ENCODE data around the gene LRRC36.

LRRC36 gene

DNA sequence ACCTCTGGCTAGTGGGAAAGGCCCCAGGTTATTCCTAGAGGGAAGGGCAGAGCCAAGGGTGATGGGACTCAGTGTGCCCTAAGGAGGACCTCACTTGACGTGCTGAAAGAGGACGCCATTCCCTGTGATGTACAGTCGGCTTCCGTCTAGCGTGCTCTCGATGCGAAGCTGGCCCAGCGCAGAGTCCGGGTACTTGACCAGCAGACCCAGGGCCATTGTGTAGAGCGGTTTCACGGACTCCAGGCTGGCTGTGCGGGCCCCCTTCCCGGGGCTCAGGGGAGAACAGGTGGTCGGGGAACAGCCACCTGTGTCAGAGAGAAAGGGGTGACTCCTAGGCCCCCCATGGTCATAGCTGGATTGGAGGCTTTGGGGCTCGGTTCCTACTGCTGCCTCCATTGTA is 27.3 kb upstream of the LRRC36 start:
- no peaks in the 10 kb centered on the region for H3K9me3 ChIP-seq (ENCODE audit: control insufficient read depth, insufficient read depth, low read depth, low read length)
- CTCF ChIA-PET: no interaction called here
- no peaks in the 10 kb centered on the region for H3K36me3 ChIP-seq (ENCODE audit: control insufficient read depth in 2 of 2, insufficient read depth in 1 of 2, low read length in 2 of 2)
- H3K4me3 ChIP-seq (ENCODE audit: low read depth, low read length): no peak overlapping the region
- POLR2A ChIA-PET: no interaction called here
- TF ChIP-seq ZNF792 (tag by site-specific recombination; IDR thresholded peaks at IDR 0.05): no peak
- TF ChIP-seq ZNF610 (tag by site-specific recombination; IDR thresholded peaks at IDR 0.05; ENCODE audit: borderline replicate concordance): no peak
- TF ChIP-seq ZNF155 (tag by site-specific recombination; IDR thresholded peaks at IDR 0.05): no peak
- no peaks in the 10 kb centered on the region for H3K4me1 ChIP-seq (ENCODE audit: control insufficient read depth, insufficient read depth, low read length)
- H3K27ac ChIP-seq (ENCODE audit: extremely low read depth, low read depth, low read length): no peak overlapping the region

- H3K4me1 ChIP-seq (ENCODE audit: control insufficient read depth, insufficient read depth, low read length): no peaks in the 10 kb centered on the region
- H3K36me3 ChIP-seq (ENCODE audit: control insufficient read depth in 2 of 2, insufficient read depth in 1 of 2, low read length in 2 of 2): no peaks in the 10 kb centered on the region
- no peaks in the 10 kb centered on the region for H3K9me3 ChIP-seq (ENCODE audit: control insufficient read depth, insufficient read depth, low read depth, low read length)
- CTCF ChIA-PET: no interaction called here
- no peak overlapping the region for H3K27ac ChIP-seq (ENCODE audit: extremely low read depth, low read depth, low read length)
- no peak overlapping the region for H3K4me3 ChIP-seq (ENCODE audit: low read depth, low read length)
- POLR2A ChIA-PET: no interaction called here
- TF ChIP-seq, protein P1, sequence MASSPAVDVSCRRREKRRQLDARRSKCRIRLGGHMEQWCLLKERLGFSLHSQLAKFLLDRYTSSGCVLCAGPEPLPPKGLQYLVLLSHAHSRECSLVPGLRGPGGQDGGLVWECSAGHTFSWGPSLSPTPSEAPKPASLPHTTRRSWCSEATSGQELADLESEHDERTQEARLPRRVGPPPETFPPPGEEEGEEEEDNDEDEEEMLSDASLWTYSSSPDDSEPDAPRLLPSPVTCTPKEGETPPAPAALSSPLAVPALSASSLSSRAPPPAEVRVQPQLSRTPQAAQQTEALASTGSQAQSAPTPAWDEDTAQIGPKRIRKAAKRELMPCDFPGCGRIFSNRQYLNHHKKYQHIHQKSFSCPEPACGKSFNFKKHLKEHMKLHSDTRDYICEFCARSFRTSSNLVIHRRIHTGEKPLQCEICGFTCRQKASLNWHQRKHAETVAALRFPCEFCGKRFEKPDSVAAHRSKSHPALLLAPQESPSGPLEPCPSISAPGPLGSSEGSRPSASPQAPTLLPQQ (tag by site-specific recombination; IDR thresholded peaks at IDR 0.05): no peak
- TF ChIP-seq ZFHX2 (tag by site-specific recombination; conservative IDR thresholded peaks at IDR 0.05): no peak
- TF ChIP-seq, protein P2, sequence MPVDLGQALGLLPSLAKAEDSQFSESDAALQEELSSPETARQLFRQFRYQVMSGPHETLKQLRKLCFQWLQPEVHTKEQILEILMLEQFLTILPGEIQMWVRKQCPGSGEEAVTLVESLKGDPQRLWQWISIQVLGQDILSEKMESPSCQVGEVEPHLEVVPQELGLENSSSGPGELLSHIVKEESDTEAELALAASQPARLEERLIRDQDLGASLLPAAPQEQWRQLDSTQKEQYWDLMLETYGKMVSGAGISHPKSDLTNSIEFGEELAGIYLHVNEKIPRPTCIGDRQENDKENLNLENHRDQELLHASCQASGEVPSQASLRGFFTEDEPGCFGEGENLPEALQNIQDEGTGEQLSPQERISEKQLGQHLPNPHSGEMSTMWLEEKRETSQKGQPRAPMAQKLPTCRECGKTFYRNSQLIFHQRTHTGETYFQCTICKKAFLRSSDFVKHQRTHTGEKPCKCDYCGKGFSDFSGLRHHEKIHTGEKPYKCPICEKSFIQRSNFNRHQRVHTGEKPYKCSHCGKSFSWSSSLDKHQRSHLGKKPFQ (tag by site-specific recombination; IDR thresholded peaks at IDR 0.05): no peak
- TF ChIP-seq, protein P3, sequence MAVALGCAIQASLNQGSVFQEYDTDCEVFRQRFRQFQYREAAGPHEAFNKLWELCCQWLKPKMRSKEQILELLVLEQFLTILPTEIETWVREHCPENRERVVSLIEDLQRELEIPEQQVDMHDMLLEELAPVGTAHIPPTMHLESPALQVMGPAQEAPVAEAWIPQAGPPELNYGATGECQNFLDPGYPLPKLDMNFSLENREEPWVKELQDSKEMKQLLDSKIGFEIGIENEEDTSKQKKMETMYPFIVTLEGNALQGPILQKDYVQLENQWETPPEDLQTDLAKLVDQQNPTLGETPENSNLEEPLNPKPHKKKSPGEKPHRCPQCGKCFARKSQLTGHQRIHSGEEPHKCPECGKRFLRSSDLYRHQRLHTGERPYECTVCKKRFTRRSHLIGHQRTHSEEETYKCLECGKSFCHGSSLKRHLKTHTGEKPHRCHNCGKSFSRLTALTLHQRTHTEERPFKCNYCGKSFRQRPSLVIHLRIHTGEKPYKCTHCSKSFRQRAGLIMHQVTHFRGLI (tag by site-specific recombination; IDR thresholded peaks at IDR 0.05): peak; percentile 87
- TF ChIP-seq ZBTB48 (tag by site-specific recombination; IDR thresholded peaks at IDR 0.05): no peak
- TF ChIP-seq ZNF548 (tag by site-specific recombination; IDR thresholded peaks at IDR 0.05): no peak
- TF ChIP-seq ZBTB21 (tag by site-specific recombination; IDR thresholded peaks at IDR 0.05): no peak
- no peak for TF ChIP-seq TRIM28 (IDR thresholded peaks at IDR 0.05; ENCODE audit: borderline replicate concordance, low read length)
These were observed 25.4 kb upstream of the LRRC36 start for GRCh38 chr16:67301080-67301782.

GRCh38 chr16:67302076-67302475 is 24.5 kb upstream of the LRRC36 start:
- ChIA-PET POLR2A (no interaction called here), CTCF (interaction anchor here (0.6 to 1.1 kb wide), 2 partner anchors 13 to 18 kb away, joined by 3 to 4 read pairs; no protein-coding TSS in a partner anchor)
- Histone ChIP-seq H3K4me1 (ENCODE audit: control insufficient read depth, insufficient read depth, low read length) (no peaks in the 10 kb centered on the region), H3K36me3 (ENCODE audit: control insufficient read depth in 2 of 2, insufficient read depth in 1 of 2, low read length in 2 of 2) (no peaks in the 10 kb centered on the region), H3K27ac (ENCODE audit: extremely low read depth, low read depth, low read length) (no peak overlapping the region), H3K9me3 (ENCODE audit: control insufficient read depth, insufficient read depth, low read depth, low read length) (no peaks in the 10 kb centered on the region), H3K4me3 (ENCODE audit: low read depth, low read length) (no peak overlapping the region)
- no peak for TF ChIP-seq ZNF560 (tag by site-specific recombination; IDR thresholded peaks at IDR 0.05; ENCODE audit: borderline replicate concordance)
- no peak for TF ChIP-seq ZNF416 (tag by site-specific recombination; IDR thresholded peaks at IDR 0.05)
- TF ChIP-seq ZNF544 (tag by site-specific recombination; IDR thresholded peaks at IDR 0.05): no peak
- TF ChIP-seq ZNF138 (tag by site-specific recombination; IDR thresholded peaks at IDR 0.05; ENCODE audit: borderline replicate concordance): no peak
- no peak for TF ChIP-seq ZNF112 (tag by site-specific recombination; IDR thresholded peaks at IDR 0.05)
- TF ChIP-seq ZNF121 (tag by site-specific recombination; IDR thresholded peaks at IDR 0.05): no peak
- no peak for TF ChIP-seq ZNF670 (tag by site-specific recombination; IDR thresholded peaks at IDR 0.05; ENCODE audit: low read depth)
- TF ChIP-seq, protein P4, sequence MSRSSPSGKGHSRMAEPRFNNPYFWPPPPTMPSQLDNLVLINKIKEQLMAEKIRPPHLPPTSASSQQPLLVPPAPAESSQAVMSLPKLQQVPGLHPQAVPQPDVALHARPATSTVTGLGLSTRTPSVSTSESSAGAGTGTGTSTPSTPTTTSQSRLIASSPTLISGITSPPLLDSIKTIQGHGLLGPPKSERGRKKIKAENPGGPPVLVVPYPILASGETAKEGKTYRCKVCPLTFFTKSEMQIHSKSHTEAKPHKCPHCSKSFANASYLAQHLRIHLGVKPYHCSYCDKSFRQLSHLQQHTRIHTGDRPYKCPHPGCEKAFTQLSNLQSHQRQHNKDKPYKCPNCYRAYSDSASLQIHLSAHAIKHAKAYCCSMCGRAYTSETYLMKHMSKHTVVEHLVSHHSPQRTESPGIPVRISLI (tag by site-specific recombination; IDR thresholded peaks at IDR 0.05): no peak
- TF ChIP-seq ZNF707 (tag by site-specific recombination; IDR thresholded peaks at IDR 0.05): no peak
- TF ChIP-seq ZNF514 (tag by site-specific recombination; IDR thresholded peaks at IDR 0.05): no peak
- TF ChIP-seq, protein P5, sequence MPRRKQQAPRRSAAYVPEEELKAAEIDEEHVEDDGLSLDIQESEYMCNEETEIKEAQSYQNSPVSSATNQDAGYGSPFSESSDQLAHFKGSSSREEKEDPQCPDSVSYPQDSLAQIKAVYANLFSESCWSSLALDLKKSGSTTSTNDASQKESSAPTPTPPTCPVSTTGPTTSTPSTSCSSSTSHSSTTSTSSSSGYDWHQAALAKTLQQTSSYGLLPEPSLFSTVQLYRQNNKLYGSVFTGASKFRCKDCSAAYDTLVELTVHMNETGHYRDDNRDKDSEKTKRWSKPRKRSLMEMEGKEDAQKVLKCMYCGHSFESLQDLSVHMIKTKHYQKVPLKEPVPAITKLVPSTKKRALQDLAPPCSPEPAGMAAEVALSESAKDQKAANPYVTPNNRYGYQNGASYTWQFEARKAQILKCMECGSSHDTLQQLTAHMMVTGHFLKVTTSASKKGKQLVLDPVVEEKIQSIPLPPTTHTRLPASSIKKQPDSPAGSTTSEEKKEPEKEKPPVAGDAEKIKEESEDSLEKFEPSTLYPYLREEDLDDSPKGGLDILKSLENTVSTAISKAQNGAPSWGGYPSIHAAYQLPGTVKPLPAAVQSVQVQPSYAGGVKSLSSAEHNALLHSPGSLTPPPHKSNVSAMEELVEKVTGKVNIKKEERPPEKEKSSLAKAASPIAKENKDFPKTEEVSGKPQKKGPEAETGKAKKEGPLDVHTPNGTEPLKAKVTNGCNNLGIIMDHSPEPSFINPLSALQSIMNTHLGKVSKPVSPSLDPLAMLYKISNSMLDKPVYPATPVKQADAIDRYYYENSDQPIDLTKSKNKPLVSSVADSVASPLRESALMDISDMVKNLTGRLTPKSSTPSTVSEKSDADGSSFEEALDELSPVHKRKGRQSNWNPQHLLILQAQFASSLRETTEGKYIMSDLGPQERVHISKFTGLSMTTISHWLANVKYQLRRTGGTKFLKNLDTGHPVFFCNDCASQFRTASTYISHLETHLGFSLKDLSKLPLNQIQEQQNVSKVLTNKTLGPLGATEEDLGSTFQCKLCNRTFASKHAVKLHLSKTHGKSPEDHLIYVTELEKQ (tag by site-specific recombination; IDR thresholded peaks at IDR 0.05; ENCODE audit: borderline replicate concordance): no peak
- no peak for TF ChIP-seq KLF10 (tag by site-specific recombination; IDR thresholded peaks at IDR 0.05)
